ENCODE measurements around the gene RNASE7.

Gene RNASE7

GRCh38 chr14:21043974-21044618 is 1.9 kb downstream of the RNASE7 start:
- TF ChIP-seq, protein P1, sequence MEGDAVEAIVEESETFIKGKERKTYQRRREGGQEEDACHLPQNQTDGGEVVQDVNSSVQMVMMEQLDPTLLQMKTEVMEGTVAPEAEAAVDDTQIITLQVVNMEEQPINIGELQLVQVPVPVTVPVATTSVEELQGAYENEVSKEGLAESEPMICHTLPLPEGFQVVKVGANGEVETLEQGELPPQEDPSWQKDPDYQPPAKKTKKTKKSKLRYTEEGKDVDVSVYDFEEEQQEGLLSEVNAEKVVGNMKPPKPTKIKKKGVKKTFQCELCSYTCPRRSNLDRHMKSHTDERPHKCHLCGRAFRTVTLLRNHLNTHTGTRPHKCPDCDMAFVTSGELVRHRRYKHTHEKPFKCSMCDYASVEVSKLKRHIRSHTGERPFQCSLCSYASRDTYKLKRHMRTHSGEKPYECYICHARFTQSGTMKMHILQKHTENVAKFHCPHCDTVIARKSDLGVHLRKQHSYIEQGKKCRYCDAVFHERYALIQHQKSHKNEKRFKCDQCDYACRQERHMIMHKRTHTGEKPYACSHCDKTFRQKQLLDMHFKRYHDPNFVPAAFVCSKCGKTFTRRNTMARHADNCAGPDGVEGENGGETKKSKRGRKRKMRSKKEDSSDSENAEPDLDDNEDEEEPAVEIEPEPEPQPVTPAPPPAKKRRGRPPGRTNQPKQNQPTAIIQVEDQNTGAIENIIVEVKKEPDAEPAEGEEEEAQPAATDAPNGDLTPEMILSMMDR (IDR thresholded peaks at IDR 0.05) = no peak
- H3K27ac ChIP-seq = no peak overlapping the region
- DNase-seq (ENCODE audit: low spot score) = no peak
- H3K4me3 ChIP-seq = no peak overlapping the region

GRCh38 chr14:21047378-21047781 is 5.2 kb downstream of the RNASE7 start:
- TF ChIP-seq, protein P1 (IDR thresholded peaks at IDR 0.05) = no peak
- Histone ChIP-seq H3K4me3 (no peak overlapping the region), H3K27ac (no peak overlapping the region)
- DNase-seq (ENCODE audit: low spot score) = no peak

DNA sequence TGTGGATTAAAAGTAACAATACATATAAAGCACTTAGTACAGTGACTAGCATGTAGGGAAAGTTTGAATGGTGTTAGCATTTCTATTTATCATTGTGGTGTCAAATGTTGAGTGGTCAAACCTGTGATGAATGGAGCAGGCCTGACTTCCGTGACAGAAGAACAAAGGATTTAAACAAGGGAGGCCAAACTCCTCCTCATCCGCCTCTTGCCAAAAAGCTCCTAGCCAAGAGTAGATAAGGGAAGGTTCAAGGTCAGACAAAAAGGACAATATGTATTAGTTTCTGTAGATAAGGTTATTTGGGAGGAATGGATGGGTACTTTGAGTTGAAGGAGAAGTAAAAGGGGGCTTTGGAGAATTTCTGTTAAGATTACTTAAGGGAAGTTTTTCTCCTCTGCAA is 6.5 kb downstream of the RNASE7 start:
- Histone ChIP-seq H3K27ac (no peak overlapping the region), H3K4me3 (no peak overlapping the region)

GRCh38 chr14:21049271-21049673 is 7.1 kb downstream of the RNASE7 start:
- TF ChIP-seq, protein P1 (IDR thresholded peaks at IDR 0.05) = no peak
- H3K27ac ChIP-seq = no peak overlapping the region
- no peak for DNase-seq (ENCODE audit: low spot score)
- H3K4me3 ChIP-seq = no peak overlapping the region

More for the DNA sequence above, 6.5 kb downstream of the RNASE7 start:
- DNase-seq (ENCODE audit: low spot score) = no peak
- TF ChIP-seq, protein P1 (IDR thresholded peaks at IDR 0.05) = no peak

GRCh38 chr14:21050597-21050996 is 8.4 kb downstream of the RNASE7 start:
- Histone ChIP-seq H3K27ac (no peak overlapping the region), H3K4me3 (no peak overlapping the region)
- no peak for DNase-seq (ENCODE audit: low spot score)
- TF ChIP-seq, protein P1 (IDR thresholded peaks at IDR 0.05) = no peak

- TF ChIP-seq, protein P1 (IDR thresholded peaks at IDR 0.05) = no peak
- H3K4me3 ChIP-seq = no peak overlapping the region
- DNase-seq (ENCODE audit: low spot score) = no peak
- H3K27ac ChIP-seq = no peak overlapping the region
Observed at GRCh38 chr14:21053184-21054122, 11.3 kb downstream of the RNASE7 start.

Data from coronary artery (tissue), 2 donors.